Measurements from ENCODE around the gene SERPINA9.

SERPINA9 gene

DNA sequence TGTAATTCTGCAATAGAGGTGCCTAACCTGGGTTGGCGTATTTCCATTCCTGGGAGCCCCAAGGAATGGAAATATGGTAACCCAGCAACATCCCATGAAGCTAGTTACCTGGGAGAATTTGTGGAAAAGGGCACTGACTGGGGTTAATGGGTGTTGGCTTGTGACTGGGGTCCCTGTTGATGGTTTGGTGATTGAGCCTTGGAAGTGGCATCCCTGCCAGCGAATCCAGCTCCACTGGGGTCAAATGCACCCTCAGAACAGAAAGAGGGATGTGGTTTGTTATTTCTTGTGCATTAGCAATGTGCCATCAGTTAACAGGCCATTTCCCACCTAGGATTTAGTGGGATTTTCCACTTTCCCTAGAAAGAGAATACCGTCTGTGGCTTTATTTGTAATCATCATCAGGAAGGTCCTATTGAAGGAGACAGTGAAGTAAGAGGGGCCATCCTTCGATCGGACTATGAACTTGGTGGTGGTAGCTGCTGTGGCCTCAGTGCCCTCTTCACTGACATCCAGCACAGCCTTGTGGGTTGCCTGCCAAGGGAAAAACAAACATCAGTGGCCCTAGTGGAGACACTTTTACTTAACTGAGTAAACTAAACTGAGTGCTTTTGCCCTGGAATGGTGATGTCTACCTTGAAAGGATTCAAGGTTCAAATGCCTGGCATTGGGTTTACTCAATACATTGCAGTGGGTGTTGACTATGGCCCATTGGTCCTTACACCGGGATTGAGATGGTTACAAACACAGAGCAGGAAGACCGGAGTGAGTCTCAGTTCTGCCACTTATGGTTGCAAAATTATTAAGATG, 13.0 kb downstream of the SERPINA9 start:
- no peaks in the 10 kb centered on the region for H3K4me1 ChIP-seq (ENCODE audit: insufficient read depth, low read length)
- no peak overlapping the region for H2AFZ ChIP-seq (ENCODE audit: low read depth, low read length)
- H3K9ac ChIP-seq (ENCODE audit: low read depth, low read length): no peak overlapping the region
- ATAC-seq (ENCODE audit: insufficient read depth, low read depth): no peak
- no peak overlapping the region for H3K4me3 ChIP-seq (ENCODE audit: low read depth in 1 of 2, low read length in 2 of 2)
- H3K36me3 ChIP-seq (ENCODE audit: insufficient read depth, low read length): no peaks in the 10 kb centered on the region
- TF ChIP-seq EZH2 (IDR thresholded peaks at IDR 0.05; ENCODE audit: borderline replicate concordance, low read depth, low read length, severe bottlenecking): no peak
- TF ChIP-seq, protein P1, sequence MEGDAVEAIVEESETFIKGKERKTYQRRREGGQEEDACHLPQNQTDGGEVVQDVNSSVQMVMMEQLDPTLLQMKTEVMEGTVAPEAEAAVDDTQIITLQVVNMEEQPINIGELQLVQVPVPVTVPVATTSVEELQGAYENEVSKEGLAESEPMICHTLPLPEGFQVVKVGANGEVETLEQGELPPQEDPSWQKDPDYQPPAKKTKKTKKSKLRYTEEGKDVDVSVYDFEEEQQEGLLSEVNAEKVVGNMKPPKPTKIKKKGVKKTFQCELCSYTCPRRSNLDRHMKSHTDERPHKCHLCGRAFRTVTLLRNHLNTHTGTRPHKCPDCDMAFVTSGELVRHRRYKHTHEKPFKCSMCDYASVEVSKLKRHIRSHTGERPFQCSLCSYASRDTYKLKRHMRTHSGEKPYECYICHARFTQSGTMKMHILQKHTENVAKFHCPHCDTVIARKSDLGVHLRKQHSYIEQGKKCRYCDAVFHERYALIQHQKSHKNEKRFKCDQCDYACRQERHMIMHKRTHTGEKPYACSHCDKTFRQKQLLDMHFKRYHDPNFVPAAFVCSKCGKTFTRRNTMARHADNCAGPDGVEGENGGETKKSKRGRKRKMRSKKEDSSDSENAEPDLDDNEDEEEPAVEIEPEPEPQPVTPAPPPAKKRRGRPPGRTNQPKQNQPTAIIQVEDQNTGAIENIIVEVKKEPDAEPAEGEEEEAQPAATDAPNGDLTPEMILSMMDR (IDR thresholded peaks at IDR 0.05; ENCODE audit: borderline replicate concordance, extremely low read depth, low read length, poor library complexity, severe bottlenecking): no peak
- DNase-seq: no peak
- no peaks in the 10 kb centered on the region for H3K27me3 ChIP-seq (ENCODE audit: insufficient read depth, low read length, poor library complexity)
- H3K79me2 ChIP-seq (ENCODE audit: insufficient read depth, low read length): no peaks in the 10 kb centered on the region
- peaks cover 9% of the 10 kb centered on the region for H3K9me3 ChIP-seq (ENCODE audit: insufficient read depth, low read length, severe bottlenecking)
- no peak overlapping the region for H3K4me2 ChIP-seq (ENCODE audit: insufficient read depth, low read length)
- no peaks in the 10 kb centered on the region for H4K20me1 ChIP-seq (ENCODE audit: insufficient read depth, low read length)
- no peak overlapping the region for H3K27ac ChIP-seq (ENCODE audit: low read length)

DNA sequence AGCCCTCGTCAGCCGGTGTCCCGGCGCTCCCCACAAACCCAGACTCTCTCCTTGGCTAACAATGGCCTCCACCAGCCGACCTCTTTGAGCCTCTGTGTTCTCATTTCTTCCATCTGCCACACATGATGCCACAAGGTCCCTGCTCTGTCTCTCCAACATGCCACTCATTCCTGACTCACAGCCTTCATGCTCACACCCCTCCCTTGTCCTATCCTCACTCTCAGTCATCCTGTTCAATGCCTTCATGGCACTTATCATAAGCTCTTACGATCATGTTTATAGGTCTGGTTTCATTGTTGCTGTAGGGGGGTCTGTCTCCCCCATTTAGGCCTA, 13.8 kb downstream of the SERPINA9 start:
- H3K9ac ChIP-seq (ENCODE audit: low read depth, low read length): no peak overlapping the region
- ATAC-seq (ENCODE audit: insufficient read depth, low read depth): no peak
- TF ChIP-seq, protein P1 (IDR thresholded peaks at IDR 0.05; ENCODE audit: borderline replicate concordance, extremely low read depth, low read length, poor library complexity, severe bottlenecking): no peak
- no peak for TF ChIP-seq EZH2 (IDR thresholded peaks at IDR 0.05; ENCODE audit: borderline replicate concordance, low read depth, low read length, severe bottlenecking)
- H3K4me1 ChIP-seq (ENCODE audit: insufficient read depth, low read length): no peaks in the 10 kb centered on the region
- H3K27ac ChIP-seq (ENCODE audit: low read length): no peak overlapping the region
- no peaks in the 10 kb centered on the region for H3K27me3 ChIP-seq (ENCODE audit: insufficient read depth, low read length, poor library complexity)
- H3K9me3 ChIP-seq (ENCODE audit: insufficient read depth, low read length, severe bottlenecking): peaks cover 9% of the 10 kb centered on the region
- DNase-seq: no peak
- H3K79me2 ChIP-seq (ENCODE audit: insufficient read depth, low read length): no peaks in the 10 kb centered on the region
- no peak overlapping the region for H2AFZ ChIP-seq (ENCODE audit: low read depth, low read length)
- H3K4me2 ChIP-seq (ENCODE audit: insufficient read depth, low read length): no peak overlapping the region
- no peaks in the 10 kb centered on the region for H3K36me3 ChIP-seq (ENCODE audit: insufficient read depth, low read length)
- no peaks in the 10 kb centered on the region for H4K20me1 ChIP-seq (ENCODE audit: insufficient read depth, low read length)
- no peak overlapping the region for H3K4me3 ChIP-seq (ENCODE audit: low read depth in 1 of 2, low read length in 2 of 2)

DNA sequence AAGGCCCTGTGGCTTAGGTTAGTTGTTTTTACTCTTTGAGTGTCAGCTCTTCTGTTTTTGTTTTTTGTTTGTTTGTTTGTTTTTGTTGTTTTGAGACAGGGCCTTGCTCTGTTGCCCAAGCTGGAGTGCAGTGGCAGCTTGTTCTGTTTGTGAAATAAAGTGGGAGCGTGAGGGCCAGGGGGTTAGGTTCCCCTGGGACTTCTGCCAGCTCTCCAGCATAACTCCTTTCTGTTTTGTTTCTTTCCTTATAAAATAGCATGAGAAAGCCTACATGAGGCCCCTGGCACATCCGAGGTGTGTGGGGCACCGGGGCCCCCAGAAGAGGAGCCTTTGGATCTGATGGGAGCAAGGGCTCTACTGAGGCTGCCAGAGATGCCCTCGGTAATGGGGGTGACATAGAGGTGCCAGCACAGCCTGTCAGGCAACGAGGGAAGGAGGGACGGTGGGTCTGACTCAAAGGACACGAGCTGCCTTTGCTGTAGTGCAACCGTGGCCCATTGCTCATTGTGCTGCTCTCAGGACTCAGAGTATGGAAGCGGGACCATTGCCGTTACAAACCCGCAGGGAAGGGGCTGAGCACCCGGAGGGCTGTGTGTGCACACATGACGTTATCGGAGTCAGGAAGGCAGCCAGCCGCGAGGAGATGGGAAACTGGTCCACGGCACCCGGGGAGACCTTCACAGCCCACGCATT, 14.3 kb downstream of the SERPINA9 start:
- H3K4me2 ChIP-seq (ENCODE audit: insufficient read depth, low read length): no peak overlapping the region
- H3K36me3 ChIP-seq (ENCODE audit: insufficient read depth, low read length): no peaks in the 10 kb centered on the region
- ATAC-seq (ENCODE audit: insufficient read depth, low read depth): no peak
- no peak overlapping the region for H2AFZ ChIP-seq (ENCODE audit: low read depth, low read length)
- H3K79me2 ChIP-seq (ENCODE audit: insufficient read depth, low read length): no peaks in the 10 kb centered on the region
- no peak overlapping the region for H3K9ac ChIP-seq (ENCODE audit: low read depth, low read length)
- no peak overlapping the region for H3K27ac ChIP-seq (ENCODE audit: low read length)
- H3K27me3 ChIP-seq (ENCODE audit: insufficient read depth, low read length, poor library complexity): no peaks in the 10 kb centered on the region
- no peak overlapping the region for H3K4me3 ChIP-seq (ENCODE audit: low read depth in 1 of 2, low read length in 2 of 2)
- TF ChIP-seq, protein P1 (IDR thresholded peaks at IDR 0.05; ENCODE audit: borderline replicate concordance, extremely low read depth, low read length, poor library complexity, severe bottlenecking): no peak
- TF ChIP-seq EZH2 (IDR thresholded peaks at IDR 0.05; ENCODE audit: borderline replicate concordance, low read depth, low read length, severe bottlenecking): no peak
- H4K20me1 ChIP-seq (ENCODE audit: insufficient read depth, low read length): no peaks in the 10 kb centered on the region
- DNase-seq: no peak
- peaks cover 9% of the 10 kb centered on the region for H3K9me3 ChIP-seq (ENCODE audit: insufficient read depth, low read length, severe bottlenecking)
- H3K4me1 ChIP-seq (ENCODE audit: insufficient read depth, low read length): no peaks in the 10 kb centered on the region
